Panc1 (cell line): ENCODE results near the gene JKAMP. TPM values are rescaled to one million over a fixed set of nuclear protein-coding genes. Genes with fewer than 3 reads are reported as not detected.

Source experiments
- ATAC-seq: fragments of 200-7000 bp; cut with Tn5 transposase; 2 replicates; pipeline ENCODE4 v1.9.1; 2020; ENCODE audit warnings: mild to moderate bottlenecking, moderate library complexity
- BruUV-seq: library from RNA; stranded (reverse); fragments of 400-500 nt; replicated peaks from 2 replicates; lab custom pipeline; 2021; lab: Mats Ljungman, UMichigan
- CTCF ChIA-PET: fragments of 300-600 bp; sonication (Branson Sonifier 250); formaldehyde crosslinking; loops from one replicate; lab custom pipeline; 2022; ENCODE audit warnings: antibody characterized with exemption; lab: Charles Lee
- POLR2A ChIA-PET: fragments of 300-600 bp; sonication (Branson Sonifier 250); formaldehyde crosslinking; loops from one replicate; lab custom pipeline; 2022; ENCODE audit warnings: antibody characterized with exemption; lab: Charles Lee
- DNase-seq: peaks from one replicate; pipeline ENCODE4 v3.0.0-alpha.2; 2010; ENCODE audit warnings: low read depth, low spot score
- H3K27ac ChIP-seq: 2 replicates; pipeline ENCODE4 v1.5.1; 2011; ENCODE audit warnings: mild to moderate bottlenecking, low read length, inconsistent platforms
- H3K27me3 ChIP-seq: fragments of 200-500 bp; sonication (Bioruptor generic); 2 replicates; pipeline ENCODE4 v1.6.0; 2014; ENCODE audit warnings: low read length, inconsistent platforms; ENCODE audit not compliant: control insufficient read depth, insufficient read depth
- H3K36me3 ChIP-seq: fragments of 200-500 bp; sonication (Bioruptor generic); 2 replicates; pipeline ENCODE4 v1.5.1; 2014; ENCODE audit warnings: inconsistent platforms, mild to moderate bottlenecking, low read length, moderate library complexity; ENCODE audit not compliant: control insufficient read depth, insufficient read depth
- H3K4me1 ChIP-seq: 2 replicates; pipeline ENCODE4 v1.5.1; 2011; ENCODE audit warnings: inconsistent platforms, mild to moderate bottlenecking, low read length, moderate library complexity; ENCODE audit not compliant: control insufficient read depth, insufficient read depth
- H3K4me3 ChIP-seq, 2 experiments: 2 replicates each; pipeline ENCODE4 v1.5.1; 2011 to 2012; ENCODE audit warnings: low read depth in 2 of 2, low read length in 2 of 2, mild to moderate bottlenecking in 2 of 2, inconsistent platforms in 1 of 2, moderate library complexity in 1 of 2
- H3K9me3 ChIP-seq: fragments of 200-500 bp; sonication (Bioruptor generic); 2 replicates; pipeline ENCODE4 v1.5.1; 2014; ENCODE audit warnings: low read depth, mild to moderate bottlenecking, inconsistent platforms, low read length, moderate library complexity; ENCODE audit not compliant: control insufficient read depth, insufficient read depth
- POLR2AphosphoS5 ChIP-seq: IDR thresholded peaks from 2 replicates; pipeline ENCODE4 v1.6.1; 2012; ENCODE audit warnings: mild to moderate bottlenecking, low read depth, low read length, moderate library complexity
- REST ChIP-seq, 2 experiments: IDR thresholded peaks; 2 replicates each; pipeline ENCODE4 v1.6.1; 2011 to 2012; ENCODE audit warnings: low read depth in 2 of 2, control low read depth in 1 of 2, low read length in 1 of 2, mild to moderate bottlenecking in 1 of 2, moderate library complexity in 1 of 2; ENCODE audit not compliant: insufficient read depth in 1 of 2
- SIN3A ChIP-seq: IDR thresholded peaks from 2 replicates; pipeline ENCODE4 v1.6.1; 2012; ENCODE audit warnings: low read depth, mild to moderate bottlenecking, low read length, moderate library complexity, borderline replicate concordance; ENCODE audit not compliant: insufficient read depth
- TCF7L2 ChIP-seq: IDR thresholded peaks from 2 replicates; pipeline ENCODE4 v1.6.1; 2011; ENCODE audit warnings: mild to moderate bottlenecking, low read depth, low read length, inconsistent platforms
- in situ Hi-C: cut with HindIII; loops from 2 replicates; pipeline ENCODE4 v1.10.0; 2016; ENCODE audit warnings: low sequenced_read_pairs, low pct_unique_long_range_greater_than_20kb
- intact Hi-C: fragments of 100-400 bp; cut with micrococcal nuclease; formaldehyde crosslinking; loops from one replicate; pipeline ENCODE4 v1.10.0; 2022; ENCODE audit not compliant: unreplicated experiment
- total RNA-seq: library from RNA; stranded (reverse); gene quantifications from one replicate; pipeline ENCODE4 v1.2.1, GENCODE V29; 2021; ENCODE audit not compliant: unreplicated experiment
- TF ChIP-seq, protein P1 (sequence below): fragments of 450-650 bp; IDR thresholded peaks from 2 replicates; pipeline ENCODE4 v1.5.1; 2017; ENCODE audit warnings: mild to moderate bottlenecking

Gene JKAMP
- total RNA-seq, 1 experiment from 2014 or later: 36.0 TPM

DNA sequence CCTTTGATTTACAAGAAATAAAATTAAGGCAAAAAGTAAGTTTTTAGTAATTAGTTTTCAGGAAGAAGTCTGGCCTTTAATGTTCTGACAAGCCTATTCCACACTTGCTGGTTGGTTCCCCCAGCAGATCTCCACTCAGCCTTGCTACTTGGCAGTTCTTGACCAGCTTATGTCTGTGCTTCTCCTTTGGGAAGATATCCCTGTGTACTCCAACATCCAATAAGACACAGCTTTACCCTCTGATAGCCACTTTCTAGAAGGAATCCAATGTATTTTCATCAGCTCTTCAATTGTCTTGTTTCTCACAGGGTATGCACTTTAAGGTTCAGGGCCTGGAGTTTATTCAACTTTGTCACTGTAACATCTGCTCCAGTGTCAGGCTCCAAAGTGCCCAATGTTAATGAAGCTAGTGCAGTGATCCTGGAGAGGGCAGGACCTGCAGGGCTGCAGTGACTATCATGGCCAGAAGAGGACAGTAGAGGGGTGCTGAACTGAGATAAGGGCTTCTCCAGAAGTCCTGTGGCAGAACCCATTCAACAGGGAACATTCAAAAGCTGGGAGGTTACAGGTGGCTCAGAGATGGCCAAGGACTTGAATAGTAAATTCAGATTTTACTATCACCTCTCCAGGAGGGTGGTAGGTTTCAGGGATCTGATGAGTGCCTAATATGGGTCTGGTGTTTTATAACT is 22.9 kb downstream of the JKAMP start:
- H3K4me3 ChIP-seq: no peak overlapping the region
- peak; percentile 55 for DNase-seq
- no peaks in the 10 kb centered on the region for H3K4me1 ChIP-seq
- no TSS peak for BruUV-seq
- H3K27ac ChIP-seq: no peak overlapping the region
- H3K27me3 ChIP-seq: no peaks in the 10 kb centered on the region
- TF ChIP-seq SIN3A (no peak), TCF7L2 (no peak)
- TF ChIP-seq, protein P1, sequence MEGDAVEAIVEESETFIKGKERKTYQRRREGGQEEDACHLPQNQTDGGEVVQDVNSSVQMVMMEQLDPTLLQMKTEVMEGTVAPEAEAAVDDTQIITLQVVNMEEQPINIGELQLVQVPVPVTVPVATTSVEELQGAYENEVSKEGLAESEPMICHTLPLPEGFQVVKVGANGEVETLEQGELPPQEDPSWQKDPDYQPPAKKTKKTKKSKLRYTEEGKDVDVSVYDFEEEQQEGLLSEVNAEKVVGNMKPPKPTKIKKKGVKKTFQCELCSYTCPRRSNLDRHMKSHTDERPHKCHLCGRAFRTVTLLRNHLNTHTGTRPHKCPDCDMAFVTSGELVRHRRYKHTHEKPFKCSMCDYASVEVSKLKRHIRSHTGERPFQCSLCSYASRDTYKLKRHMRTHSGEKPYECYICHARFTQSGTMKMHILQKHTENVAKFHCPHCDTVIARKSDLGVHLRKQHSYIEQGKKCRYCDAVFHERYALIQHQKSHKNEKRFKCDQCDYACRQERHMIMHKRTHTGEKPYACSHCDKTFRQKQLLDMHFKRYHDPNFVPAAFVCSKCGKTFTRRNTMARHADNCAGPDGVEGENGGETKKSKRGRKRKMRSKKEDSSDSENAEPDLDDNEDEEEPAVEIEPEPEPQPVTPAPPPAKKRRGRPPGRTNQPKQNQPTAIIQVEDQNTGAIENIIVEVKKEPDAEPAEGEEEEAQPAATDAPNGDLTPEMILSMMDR: peak; percentile 86
- intact Hi-C loops: loop anchor here (2.0 kb wide), 1 partner anchor 70 kb away; the partner anchor contains the start of gene CCDC175
- ChIA-PET POLR2A (no interaction called here), CTCF (interaction anchor here (0.5 to 1.4 kb wide), 5 partner anchors 70 to 492 kb away, joined by 3 to 11 read pairs (median 3); partner anchors contain the start of gene CCDC175)
- ATAC-seq: peak; percentile 89
- H3K9me3 ChIP-seq: no peaks in the 10 kb centered on the region
- H3K36me3 ChIP-seq: peaks cover 9% of the 10 kb centered on the region; the same call in 1 of the 2 replicates
- in situ Hi-C loops: no loop called here

GRCh38 chr14:59507752-59508103 is 23.4 kb downstream of the JKAMP start:
- H3K4me1 ChIP-seq: no peaks in the 10 kb centered on the region
- peaks cover 9% of the 10 kb centered on the region; the same call in 1 of the 2 replicates for H3K36me3 ChIP-seq
- no TSS peak for BruUV-seq
- ATAC-seq (no peak), DNase-seq (no peak)
- no peaks in the 10 kb centered on the region for H3K9me3 ChIP-seq
- H3K27me3 ChIP-seq: no peaks in the 10 kb centered on the region
- ChIA-PET CTCF (interaction anchor here (0.6 to 1.4 kb wide), 4 partner anchors 69 to 491 kb away, joined by 3 to 11 read pairs (median 4); partner anchors contain the start of gene CCDC175), POLR2A (no interaction called here)
- H3K4me3 ChIP-seq: no peak overlapping the region
- intact Hi-C loops (loop anchor here (2.0 kb wide), 1 partner anchor 69 kb away; the partner anchor contains the start of gene CCDC175), in situ Hi-C loops (no loop called here)
- TF ChIP-seq POLR2AphosphoS5 (no peak), REST (IDR thresholded peaks at IDR 0.05; ENCODE audit: insufficient read depth in 1 of 2, low read depth in 2 of 2, low read length in 1 of 2) (no peak), TCF7L2 (no peak), SIN3A (no peak)
- TF ChIP-seq, protein P1: no peak
- H3K27ac ChIP-seq: no peak overlapping the region
